H9 (cell line): ENCODE data around the gene SCAP. TPM values are rescaled to one million over a fixed set of nuclear protein-coding genes. Genes with fewer than 3 reads are reported as not detected.
A peak's percentile ranks its signal among the peaks of the same experiment; 100 is the strongest.

Experiments
- DNase-seq: peaks from one replicate; pipeline ENCODE4 v3.0.0-alpha.2; 2017
- H2AFZ ChIP-seq: one replicate; pipeline ENCODE4 v1.6.1; 2013; ENCODE audit warnings: mild to moderate bottlenecking, low read length, control low read depth, moderate library complexity
- H2AK5ac ChIP-seq: 2 replicates; pipeline ENCODE4 v1.6.1; 2013; ENCODE audit warnings: low read length, control low read depth, mixed read lengths; ENCODE audit not compliant: insufficient read length
- H2BK120ac ChIP-seq: one replicate; pipeline ENCODE4 v1.6.1; 2013; ENCODE audit warnings: low read depth, mild to moderate bottlenecking, low read length, control low read depth, inconsistent platforms; ENCODE audit not compliant: poor library complexity, severe bottlenecking
- H2BK12ac ChIP-seq: 2 replicates; pipeline ENCODE4 v1.6.1; 2013; ENCODE audit warnings: low read length, control low read depth, mixed read lengths, low read depth; ENCODE audit not compliant: insufficient read length
- H2BK15ac ChIP-seq: 2 replicates; pipeline ENCODE4 v1.6.1; 2013; ENCODE audit warnings: low read depth, low read length, control low read depth
- H2BK20ac ChIP-seq: one replicate; pipeline ENCODE4 v1.6.1; 2013; ENCODE audit warnings: low read depth, mild to moderate bottlenecking, low read length, control low read depth, inconsistent platforms; ENCODE audit not compliant: poor library complexity, severe bottlenecking
- H2BK5ac ChIP-seq: 2 replicates; pipeline ENCODE4 v1.6.1; 2013; ENCODE audit warnings: low read length, control low read depth, mixed read lengths; ENCODE audit not compliant: insufficient read length
- H3K14ac ChIP-seq: 2 replicates; pipeline ENCODE4 v1.6.1; 2013; ENCODE audit warnings: low read length, control low read depth; ENCODE audit not compliant: insufficient read depth
- H3K18ac ChIP-seq: 2 replicates; pipeline ENCODE4 v1.6.1; 2013; ENCODE audit warnings: low read depth, mild to moderate bottlenecking, mixed read lengths, low read length, control low read depth; ENCODE audit not compliant: insufficient read length
- H3K23ac ChIP-seq: 2 replicates; pipeline ENCODE4 v1.6.1; 2013; ENCODE audit warnings: low read length, control low read depth, mixed read lengths, low read depth; ENCODE audit not compliant: insufficient read length
- H3K23me2 ChIP-seq: 2 replicates; pipeline ENCODE4 v1.6.1; 2013; ENCODE audit warnings: low read depth, mild to moderate bottlenecking, mixed read lengths, low read length, control low read depth; ENCODE audit not compliant: insufficient read length, poor library complexity, severe bottlenecking
- H3K27ac ChIP-seq: 2 replicates; pipeline ENCODE4 v1.5.1; 2013; ENCODE audit warnings: low read length, control low read depth, mixed read lengths, low read depth; ENCODE audit not compliant: insufficient read length
- H3K27me3 ChIP-seq: 2 replicates; pipeline ENCODE4 v1.6.1; 2013; ENCODE audit warnings: low read length, control low read depth, inconsistent platforms; ENCODE audit not compliant: insufficient read depth
- H3K4ac ChIP-seq: 2 replicates; pipeline ENCODE4 v1.6.1; 2013; ENCODE audit warnings: low read depth, mild to moderate bottlenecking, control low read depth, inconsistent platforms, low read length, moderate library complexity
- H3K4me1 ChIP-seq: 2 replicates; pipeline ENCODE4 v1.6.1; 2013; ENCODE audit warnings: low read length, control low read depth, inconsistent platforms; ENCODE audit not compliant: insufficient read depth
- H3K4me2 ChIP-seq: 2 replicates; pipeline ENCODE4 v1.6.1; 2013; ENCODE audit warnings: low read length, control low read depth, mixed read lengths; ENCODE audit not compliant: insufficient read length, insufficient read depth
- H3K56ac ChIP-seq: 2 replicates; pipeline ENCODE4 v1.6.1; 2013; ENCODE audit warnings: low read depth, mild to moderate bottlenecking, mixed read lengths, low read length, control low read depth; ENCODE audit not compliant: insufficient read length
- H3K79me1 ChIP-seq: 2 replicates; pipeline ENCODE4 v1.6.1; 2013; ENCODE audit warnings: low read depth, mild to moderate bottlenecking, moderate library complexity, low read length, control low read depth, inconsistent platforms; ENCODE audit not compliant: insufficient read depth, poor library complexity, severe bottlenecking
- H3K79me2 ChIP-seq: 2 replicates; pipeline ENCODE4 v1.6.1; 2013; ENCODE audit warnings: low read length, control low read depth, inconsistent platforms; ENCODE audit not compliant: insufficient read depth
- H3K9ac ChIP-seq: 2 replicates; pipeline ENCODE4 v1.6.1; 2013; ENCODE audit warnings: low read length, control low read depth, mixed read lengths; ENCODE audit not compliant: insufficient read length; ENCODE audit errors: extremely low read depth
- H3K9me3 ChIP-seq: one replicate; pipeline ENCODE4 v1.6.1; 2013; ENCODE audit warnings: low read depth, low read length, inconsistent platforms; ENCODE audit not compliant: control insufficient read depth
- H3T11ph ChIP-seq: one replicate; pipeline ENCODE4 v1.6.1; 2013; ENCODE audit warnings: mild to moderate bottlenecking, low read length, control low read depth, inconsistent platforms
- H4K20me1 ChIP-seq: one replicate; pipeline ENCODE4 v1.6.1; 2013; ENCODE audit not compliant: control insufficient read depth, insufficient read length, insufficient read depth
- H4K5ac ChIP-seq: 2 replicates; pipeline ENCODE4 v1.6.1; 2013; ENCODE audit warnings: low read depth, mild to moderate bottlenecking, mixed read lengths, low read length, control low read depth; ENCODE audit not compliant: insufficient read length
- H4K8ac ChIP-seq: replicated peaks from 2 replicates; pipeline ENCODE4 v1.6.1; 2013; ENCODE audit warnings: low read length, control low read depth, mixed read lengths, low read depth; ENCODE audit not compliant: insufficient read length
- H4K91ac ChIP-seq: 2 replicates; pipeline ENCODE4 v1.6.1; 2013; ENCODE audit warnings: low read depth, mild to moderate bottlenecking, moderate library complexity, mixed read lengths, low read length, control low read depth; ENCODE audit not compliant: insufficient read length
- H3K27ac Mint-ChIP-seq, 3 experiments: 2 replicates in 2 of 3; 3 replicates in 1 of 3; pipeline ENCODE4 v1.8.0; 2020 to 2021; ENCODE audit warnings: mixed read lengths in 3 of 3, mild to moderate bottlenecking in 1 of 3, moderate library complexity in 1 of 3
- H3K27me3 Mint-ChIP-seq: 2 replicates; pipeline ENCODE4 v1.8.0; 2021; ENCODE audit warnings: low read depth, mild to moderate bottlenecking, moderate library complexity, mixed read lengths
- H3K36me3 Mint-ChIP-seq, 3 experiments: 2 replicates in 2 of 3; 3 replicates in 1 of 3; pipeline ENCODE4 v1.8.0; 2020 to 2021; ENCODE audit warnings: low read depth in 3 of 3, mixed read lengths in 3 of 3; ENCODE audit not compliant: insufficient read depth in 1 of 3
- H3K4me1 Mint-ChIP-seq, 2 experiments: 2 replicates each; pipeline ENCODE4 v1.8.0; 2020; ENCODE audit warnings: mixed read lengths in 2 of 2
- H3K4me3 Mint-ChIP-seq, 2 experiments: 2 replicates in 1 of 2; 3 replicates in 1 of 2; pipeline ENCODE4 v1.8.0; 2020 to 2021; ENCODE audit warnings: mild to moderate bottlenecking in 2 of 2, mixed read lengths in 2 of 2, moderate library complexity in 1 of 2
- H3K9me3 Mint-ChIP-seq, 2 experiments: 2 replicates in 1 of 2; 3 replicates in 1 of 2; pipeline ENCODE4 v1.8.0; 2020; ENCODE audit warnings: mild to moderate bottlenecking in 2 of 2, mixed read lengths in 2 of 2, moderate library complexity in 1 of 2
- WGBS: extraction: QIAGEN DNeasy Blood & Tissue Kit; methylation state at CpG from one replicate; pipeline ENCODE4 v1.1.7; 2013; ENCODE audit warnings: missing lambda C conversion rate, low lambda C conversion rate, mixed read lengths; ENCODE audit not compliant: insufficient read length; ENCODE audit errors: extremely low coverage; 5-methylcytosine and 5-hydroxymethylcytosine counted together
- total RNA-seq: library from RNA; stranded (reverse); gene quantifications from 2 replicates; pipeline ENCODE4 v1.2.1, GENCODE V29; 2021
- TF ChIP-seq, protein P1 (sequence below): fragments of 200-600 bp; sonication (generic); conservative IDR thresholded peaks from 3 replicates; pipeline ENCODE4 v1.8.0; 2021; ENCODE audit warnings: antibody characterized with exemption, mild to moderate bottlenecking

SCAP gene
- total RNA-seq, 1 experiment from 2014 or later, result 104 TPM

DNA sequence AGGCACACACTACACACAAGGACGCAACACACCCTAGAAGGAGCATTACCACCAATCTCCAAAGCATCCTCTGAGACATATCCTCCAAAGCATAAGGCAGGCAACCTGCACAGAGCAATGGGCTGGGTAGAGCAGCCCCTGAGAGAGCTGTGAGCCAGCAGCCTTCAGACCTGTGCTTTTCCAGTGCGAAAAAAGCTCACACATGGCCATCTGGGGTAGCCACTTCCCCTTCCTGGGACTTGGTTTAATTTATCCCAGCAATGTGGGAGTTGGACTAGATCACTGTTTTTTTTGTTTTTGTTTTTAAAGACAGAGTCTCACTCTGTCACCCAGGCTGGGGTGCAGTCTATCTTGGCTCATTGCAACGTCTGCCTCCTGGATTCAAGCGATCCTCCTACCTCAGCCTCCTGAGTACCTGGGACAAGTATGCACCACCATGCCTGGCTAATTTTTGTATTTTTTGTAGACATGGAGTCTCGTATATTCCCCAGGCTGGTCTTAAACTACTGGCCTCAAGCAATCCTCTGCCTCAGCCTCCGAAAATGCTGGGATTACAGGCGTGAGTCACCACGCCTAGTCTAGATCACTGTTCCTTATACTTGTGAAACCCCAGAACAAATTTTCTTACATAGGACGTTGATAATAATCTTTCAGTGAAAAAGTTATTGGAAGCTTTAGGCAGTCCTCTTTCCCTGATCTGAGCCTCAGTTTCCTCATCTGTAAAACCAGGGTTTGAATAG lies 76.0 kb downstream of the SCAP start:
- H2BK12ac ChIP-seq, result no peak overlapping the region
- H3K4ac ChIP-seq, result no peak overlapping the region
- no peak overlapping the region for H2AFZ ChIP-seq
- no peak overlapping the region for H3K27ac ChIP-seq
- H4K8ac ChIP-seq, result no peak overlapping the region
- H3K79me1 ChIP-seq, result no peaks in the 10 kb centered on the region
- no peak overlapping the region for H3K18ac ChIP-seq
- H3K4me1 ChIP-seq, result no peaks in the 10 kb centered on the region
- peak overlapping the region in 2 of 3 experiments; percentile 16 to 48; a peak in 2 of 7 replicates for H3K27ac Mint-ChIP-seq
- H2BK120ac ChIP-seq, result no peak overlapping the region
- no peaks in the 10 kb centered on the region; the same call in 1 of the 2 replicates for H3K79me2 ChIP-seq
- H3T11ph ChIP-seq, result no peak overlapping the region
- no peaks in the 10 kb centered on the region for H3K9me3 ChIP-seq
- no peak overlapping the region for H3K56ac ChIP-seq
- H2BK5ac ChIP-seq, result no peak overlapping the region
- peaks cover 6 to 7% of the 10 kb centered on the region in 2 experiments for H3K4me1 Mint-ChIP-seq
- no peak overlapping the region for H4K91ac ChIP-seq
- WGBS, result no CpG with 5 or more reads among the region's 9 CpGs
- H3K4me3 Mint-ChIP-seq, result no peak overlapping the region; a peak in 1 of 5 replicates
- no peak overlapping the region; the same call in 1 of the 2 replicates for H2BK15ac ChIP-seq
- H4K20me1 ChIP-seq, result no peaks in the 10 kb centered on the region
- H3K36me3 Mint-ChIP-seq, result peaks cover 6 to 31% (median 16%) of the 10 kb centered on the region in 3 experiments; a peak in 6 of 7 replicates
- H4K5ac ChIP-seq, result no peak overlapping the region
- no peak overlapping the region for H3K23ac ChIP-seq
- H3K9me3 Mint-ChIP-seq, result no peaks in the 10 kb centered on the region
- H2AK5ac ChIP-seq, result no peak overlapping the region
- no peak overlapping the region for H3K9ac ChIP-seq
- H3K4me2 ChIP-seq, result no peak overlapping the region
- no peaks in the 10 kb centered on the region for H3K23me2 ChIP-seq
- H3K14ac ChIP-seq, result no peak overlapping the region
- H2BK20ac ChIP-seq, result no peak overlapping the region
- no peak for DNase-seq
- TF ChIP-seq, protein P1, sequence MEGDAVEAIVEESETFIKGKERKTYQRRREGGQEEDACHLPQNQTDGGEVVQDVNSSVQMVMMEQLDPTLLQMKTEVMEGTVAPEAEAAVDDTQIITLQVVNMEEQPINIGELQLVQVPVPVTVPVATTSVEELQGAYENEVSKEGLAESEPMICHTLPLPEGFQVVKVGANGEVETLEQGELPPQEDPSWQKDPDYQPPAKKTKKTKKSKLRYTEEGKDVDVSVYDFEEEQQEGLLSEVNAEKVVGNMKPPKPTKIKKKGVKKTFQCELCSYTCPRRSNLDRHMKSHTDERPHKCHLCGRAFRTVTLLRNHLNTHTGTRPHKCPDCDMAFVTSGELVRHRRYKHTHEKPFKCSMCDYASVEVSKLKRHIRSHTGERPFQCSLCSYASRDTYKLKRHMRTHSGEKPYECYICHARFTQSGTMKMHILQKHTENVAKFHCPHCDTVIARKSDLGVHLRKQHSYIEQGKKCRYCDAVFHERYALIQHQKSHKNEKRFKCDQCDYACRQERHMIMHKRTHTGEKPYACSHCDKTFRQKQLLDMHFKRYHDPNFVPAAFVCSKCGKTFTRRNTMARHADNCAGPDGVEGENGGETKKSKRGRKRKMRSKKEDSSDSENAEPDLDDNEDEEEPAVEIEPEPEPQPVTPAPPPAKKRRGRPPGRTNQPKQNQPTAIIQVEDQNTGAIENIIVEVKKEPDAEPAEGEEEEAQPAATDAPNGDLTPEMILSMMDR, result no peak
- no peaks in the 10 kb centered on the region for H3K27me3 Mint-ChIP-seq
- H3K27me3 ChIP-seq, result no peaks in the 10 kb centered on the region
